Right lobe of liver (tissue), 5 donors: ENCODE measurements around the gene CRISPLD2. TPM values are rescaled to one million over a fixed set of nuclear protein-coding genes. Genes with fewer than 3 reads are reported as not detected.

Source experiments
- total RNA-seq, 6 experiments: library from RNA; depleted of rRNA in 2 of 6; stranded (reverse); fragments of >200 nt in 2 of 6; fragmentation: NEBNext Ultra II Directional in 3 of 6; extraction: Animal tissue kit (Norgen Biotek cat#: 25700) in 3 of 6; gene quantifications; one replicate each; pipeline versions ENCODE4 v1.1.0 to v1.2.4, GENCODE V29; 2016 to 2023
- donor health status: DM: no; HTN: no; CAD: no.
- donor health status: DM: no; HTN: no; CAD: no.
- donor health status: DM: no; HTN: yes; CAD: no.
- donor health status: DM: no; HTN: yes; CAD: no.

Gene CRISPLD2
- total RNA-seq, 6 experiments from 2014 or later, result 2.9 to 14.8 (median 8.9) TPM

Other genes with a start within 250 kb of the CRISPLD2 start
- 10 to 100 TPM; 12.4 to 51.0 (median 18.6) TPM for gene COTL1, start 201.9 kb upstream of the CRISPLD2 start, total RNA-seq
- 10 to 100 TPM; 20.1 to 31.3 (median 21.9) TPM for gene KLHL36, start 171.5 kb upstream of the CRISPLD2 start, total RNA-seq
- 10 to 100 TPM; 41.5 to 53.2 (median 44.6) TPM for gene USP10, start 120.0 kb upstream of the CRISPLD2 start, total RNA-seq
- gene ZDHHC7, start 191.6 kb downstream of the CRISPLD2 start, total RNA-seq, result 10 to 100 TPM; 10.7 to 27.5 (median 19.0) TPM
- 1 to 10 TPM; 2.6 to 7.4 (median 4.7) TPM for gene KIAA0513, start 207.8 kb downstream of the CRISPLD2 start, total RNA-seq